Stimulated activated CD8-positive, alpha-beta memory T cell treated with anti-CD3 and anti-CD28 coated beads, Interleukin-15, amount 100 ng/mL, for 1 hour (primary cell): ENCODE data around the gene CST9L.

ENCODE experiments used
- DNase-seq: peaks from one replicate; pipeline ENCODE4 v3.0.0-alpha.2; 2020; ENCODE audit warnings: low read depth

Gene CST9L

DNA sequence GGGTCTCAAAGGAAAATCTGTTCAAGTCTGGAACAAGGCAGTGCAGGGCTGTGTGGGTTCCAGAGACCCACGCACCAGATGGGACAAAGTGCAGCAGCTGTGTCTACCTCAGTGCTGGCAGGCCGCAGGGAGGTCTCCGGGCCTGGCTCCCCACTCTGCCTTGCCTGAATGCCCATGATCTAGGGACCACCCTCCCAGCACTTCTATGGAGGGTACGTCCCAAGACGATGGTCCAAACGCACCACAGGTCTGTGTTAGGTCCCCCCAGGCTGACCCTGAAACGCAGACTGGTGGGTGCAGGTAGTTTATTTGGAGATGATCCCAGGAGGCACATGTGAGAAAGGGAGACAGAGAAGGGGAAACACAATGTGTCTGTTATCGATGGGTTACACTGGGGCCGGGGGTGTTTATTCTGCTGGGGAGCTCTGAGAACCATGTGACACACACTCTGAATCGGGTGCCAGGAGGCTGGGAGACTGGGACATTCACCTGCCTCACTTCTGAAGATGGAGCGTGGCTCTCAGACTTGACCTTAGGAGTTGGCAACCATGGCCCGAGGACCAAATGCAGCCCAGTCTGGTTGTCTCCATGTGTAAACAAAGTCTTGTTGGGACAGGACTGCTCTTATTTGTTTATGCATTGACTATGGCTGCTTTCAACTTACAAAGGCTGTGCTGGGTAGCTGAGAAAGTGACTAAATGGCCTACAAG, 21.7 kb downstream of the CST9L start:
- DNase-seq: no peak

- DNase-seq: no peak
These were observed 24.2 kb downstream of the CST9L start for GRCh38 chr20:23544133-23544532.

- DNase-seq: no peak
These were observed 25.5 kb downstream of the CST9L start for GRCh38 chr20:23542801-23543200.

GRCh38 chr20:23541776-23542175, 26.5 kb downstream of the CST9L start:
- DNase-seq: no peak

DNA sequence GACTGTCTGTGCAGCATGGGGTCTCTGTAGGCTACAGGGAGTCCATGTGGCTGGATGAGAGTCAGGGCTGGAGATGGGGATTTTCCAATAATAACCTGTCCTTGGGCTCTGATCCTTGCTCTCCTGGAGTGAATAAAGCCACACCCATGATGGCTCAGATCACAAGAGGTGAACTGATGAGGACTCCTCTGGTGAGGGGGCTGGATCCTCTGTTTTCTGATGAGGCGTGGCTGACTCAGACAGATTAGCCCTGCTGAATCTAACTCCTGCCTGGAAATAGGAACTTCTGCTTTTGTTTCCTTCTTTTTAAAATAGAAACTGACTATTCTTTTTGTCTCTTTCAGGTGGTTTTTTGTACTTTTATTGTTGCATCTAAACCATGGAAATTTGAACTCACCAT, 27.0 kb downstream of the CST9L start:
- DNase-seq: no peak

GRCh38 chr20:23540624-23541023, 27.7 kb downstream of the CST9L start:
- DNase-seq: no peak

GRCh38 chr20:23537030-23537429, 31.3 kb downstream of the CST9L start:
- no peak for DNase-seq

DNA sequence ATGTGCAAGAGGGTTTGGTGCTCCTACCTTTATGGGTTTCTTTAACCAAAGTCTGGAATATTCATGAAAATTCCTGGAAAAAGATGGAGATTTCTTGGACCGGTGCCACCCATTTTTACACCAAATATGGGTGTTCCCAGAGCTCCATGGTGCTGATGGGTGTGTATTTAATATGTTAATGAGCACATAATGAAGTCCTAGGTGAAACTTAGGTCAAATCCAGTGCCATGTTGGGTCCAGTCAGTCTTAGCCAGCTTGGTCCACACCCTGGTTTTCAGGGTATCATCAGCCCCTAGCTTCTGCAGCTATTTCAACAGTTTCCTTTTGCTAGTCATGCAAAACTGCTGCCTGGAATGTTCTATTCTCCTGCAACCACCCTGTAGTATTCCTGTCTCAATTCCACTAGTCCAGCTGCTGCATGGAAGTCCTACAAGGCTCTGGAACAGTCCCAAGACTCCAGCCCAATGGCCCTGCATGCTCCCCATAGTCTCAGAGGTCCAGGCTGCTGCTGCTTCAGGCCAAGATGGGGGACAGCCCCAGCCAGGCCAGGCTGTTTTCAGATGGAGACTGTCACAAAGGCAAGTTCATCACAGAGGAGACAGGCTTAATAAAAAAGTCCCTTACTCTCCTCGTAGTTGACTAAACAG, 31.8 kb downstream of the CST9L start:
- no peak for DNase-seq

GRCh38 chr20:23534801-23535593, 33.3 kb downstream of the CST9L start:
- DNase-seq: no peak

GRCh38 chr20:23533161-23533560, 35.1 kb downstream of the CST9L start:
- no peak for DNase-seq

GRCh38 chr20:23532533-23532932, 35.8 kb downstream of the CST9L start:
- DNase-seq: no peak

DNA sequence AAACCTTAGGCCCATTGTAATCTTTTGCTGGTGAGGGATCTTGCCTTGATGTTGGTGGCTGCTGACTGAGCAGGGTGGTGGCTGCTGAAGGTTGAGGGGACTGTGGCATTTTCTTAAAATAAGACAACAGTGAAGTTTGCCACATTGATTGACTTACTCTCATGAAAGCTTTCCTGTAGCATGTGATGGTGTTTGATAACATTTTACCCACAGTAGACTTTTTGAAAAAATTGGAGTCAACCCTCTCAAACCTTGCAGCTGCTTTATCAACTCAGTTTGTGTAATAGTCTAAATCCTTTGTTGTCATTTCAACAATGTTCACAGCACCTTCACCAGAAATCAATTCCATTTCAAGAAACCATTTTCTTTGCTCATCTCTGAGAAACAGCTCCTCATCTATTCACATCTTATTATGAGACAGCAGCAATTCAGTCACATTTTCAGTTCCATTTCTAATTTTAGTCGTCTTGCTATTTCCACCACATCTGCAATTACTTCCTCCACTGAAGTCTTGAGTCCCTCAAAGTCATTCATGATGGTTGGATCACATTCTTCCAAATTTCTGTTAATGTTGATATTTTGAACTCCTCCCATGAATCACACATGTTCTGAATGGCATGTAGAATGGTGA, 37.2 kb downstream of the CST9L start:
- DNase-seq: no peak

DNA sequence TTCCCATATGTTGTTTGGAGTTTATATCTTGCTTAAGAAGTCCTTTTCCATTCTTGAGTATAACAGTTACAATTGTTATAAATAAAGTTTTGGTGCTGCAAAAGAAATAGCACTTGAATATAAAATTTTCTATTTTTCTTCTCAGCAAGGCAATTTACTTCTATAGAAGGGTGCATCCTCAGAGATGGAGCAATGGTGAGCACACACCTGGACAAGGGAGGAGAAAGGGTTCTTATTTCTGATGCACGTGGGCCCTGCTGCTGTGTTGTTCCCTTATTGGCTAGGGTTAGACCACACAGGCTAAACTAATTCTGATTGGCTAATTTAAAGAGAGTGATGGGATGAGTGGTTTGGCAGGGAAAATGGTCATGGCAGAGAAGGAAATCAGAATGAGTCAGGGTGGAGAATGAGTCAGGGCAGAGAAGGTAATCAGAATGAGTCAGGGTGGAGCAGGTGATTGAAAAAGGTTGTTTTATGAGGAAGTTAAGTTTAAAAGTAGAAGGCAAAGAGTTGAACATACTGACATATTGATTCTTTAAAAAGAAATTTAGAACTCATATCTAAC, 39.3 kb downstream of the CST9L start:
- no peak for DNase-seq

DNA sequence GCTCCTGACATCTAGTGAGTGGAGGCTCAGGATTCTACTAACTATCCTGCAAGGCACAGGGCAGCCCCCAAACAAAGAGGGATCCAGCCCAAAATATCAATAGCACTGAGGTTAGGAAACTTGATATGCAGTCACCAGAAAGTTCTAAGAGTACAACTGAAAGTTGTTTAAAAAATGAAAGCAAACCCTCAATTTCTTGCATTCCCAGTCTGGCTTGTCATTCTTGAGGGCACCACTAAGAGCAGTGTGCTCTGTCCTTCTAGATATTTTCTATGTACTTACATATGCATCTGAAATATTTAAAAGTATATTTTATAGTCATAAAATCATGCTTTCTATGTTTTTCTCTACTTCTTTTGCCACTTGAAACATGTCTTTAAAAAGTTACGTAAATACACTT, 41.4 kb downstream of the CST9L start:
- no peak for DNase-seq

- DNase-seq: no peak
These were observed 44.1 kb downstream of the CST9L start for GRCh38 chr20:23524146-23524545.

GRCh38 chr20:23520185-23520584, 48.1 kb downstream of the CST9L start:
- no peak for DNase-seq

- DNase-seq: no peak
These were observed 48.7 kb downstream of the CST9L start for GRCh38 chr20:23519556-23519955.

DNA sequence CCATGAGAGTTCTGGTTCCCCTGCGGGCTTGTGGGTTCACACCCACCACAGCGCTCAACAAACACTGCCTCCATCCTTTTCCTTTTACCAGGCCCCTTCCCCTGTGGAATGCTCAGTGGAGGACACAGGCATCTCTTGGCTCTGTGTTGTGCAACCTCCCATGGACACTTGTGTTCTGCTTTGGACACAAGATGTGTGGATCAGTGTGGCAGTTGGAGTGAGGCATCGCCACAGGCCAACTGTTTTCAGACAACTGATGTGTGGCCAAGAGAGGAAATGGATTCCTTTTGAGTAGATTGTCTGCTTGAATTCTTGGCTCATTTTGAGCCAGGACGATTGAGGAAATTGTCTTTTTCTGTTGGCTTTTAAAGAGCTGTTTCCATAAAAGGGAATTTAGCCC, 50.6 kb downstream of the CST9L start:
- no peak for DNase-seq

- no peak for DNase-seq
These were observed 52.9 kb downstream of the CST9L start for GRCh38 chr20:23515250-23515939.

DNA sequence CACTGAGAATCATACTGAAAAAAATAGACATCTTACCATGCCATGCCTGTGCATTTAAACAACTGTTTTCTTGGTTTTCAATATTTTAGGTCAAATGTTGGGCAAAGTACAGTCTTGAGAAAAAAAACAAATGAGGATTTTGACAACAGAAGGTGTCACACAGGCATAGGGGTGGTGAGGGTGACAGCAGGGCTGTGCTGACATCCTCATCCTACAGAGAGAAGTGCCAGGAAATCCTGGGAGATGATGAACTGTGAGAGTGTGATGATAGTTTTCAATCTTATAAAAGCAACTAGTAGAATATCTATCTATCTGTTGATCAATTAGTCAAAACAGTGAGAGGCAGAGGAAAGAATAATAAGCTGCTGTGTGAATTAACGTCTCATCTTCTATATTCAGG, 53.4 kb downstream of the CST9L start:
- DNase-seq: no peak
